GM23338 (cell line): Measurements from ENCODE around the gene CEND1. TPM values are rescaled to one million over a fixed set of nuclear protein-coding genes. Genes with fewer than 3 reads are reported as not detected.
A peak's percentile ranks its signal among the peaks of the same experiment; 100 is the strongest.

ENCODE experiments used
- ATAC-seq: fragments of 200-7000 bp; cut with Tn5 transposase; 3 replicates; pipeline ENCODE4 v1.9.1; 2020
- DNase-seq: peaks from one replicate; pipeline ENCODE4 v3.0.0-alpha.2; 2015; ENCODE audit warnings: low spot score
- H2AFZ ChIP-seq: fragments of 200-600 bp; sonication (generic); 2 replicates; pipeline ENCODE4 v1.8.0; 2016; ENCODE audit warnings: antibody characterized with exemption, mild to moderate bottlenecking, moderate library complexity
- H3F3A ChIP-seq: fragments of 200-600 bp; sonication (generic); replicated peaks from 2 replicates; pipeline ENCODE4 v1.8.0; 2017; ENCODE audit warnings: antibody characterized with exemption, mixed run types, low read depth
- H3K27ac ChIP-seq: fragments of 200-600 bp; sonication (generic); 2 replicates; pipeline ENCODE4 v1.6.1; 2016; ENCODE audit warnings: low read depth
- H3K27me3 ChIP-seq: fragments of 200-600 bp; sonication (generic); 2 replicates; pipeline ENCODE4 v1.8.0; 2016; ENCODE audit warnings: mild to moderate bottlenecking, mixed run types, moderate library complexity; ENCODE audit not compliant: insufficient read depth
- H3K36me3 ChIP-seq: fragments of 200-600 bp; sonication (generic); 2 replicates; pipeline ENCODE4 v1.8.0; 2016; ENCODE audit warnings: mild to moderate bottlenecking; ENCODE audit not compliant: insufficient read depth
- H3K4me1 ChIP-seq: fragments of 200-600 bp; sonication (generic); 2 replicates; pipeline ENCODE4 v1.8.0; 2016; ENCODE audit warnings: mild to moderate bottlenecking, moderate library complexity; ENCODE audit not compliant: insufficient read depth
- H3K4me2 ChIP-seq: fragments of 200-600 bp; sonication (generic); 2 replicates; pipeline ENCODE4 v1.7.1; 2017; ENCODE audit warnings: mixed run types
- H3K4me3 ChIP-seq: fragments of 200-600 bp; sonication (generic); 2 replicates; pipeline ENCODE4 v1.6.1; 2016; ENCODE audit warnings: mixed run types
- H3K79me2 ChIP-seq: fragments of 200-600 bp; sonication (generic); replicated peaks from 2 replicates; pipeline ENCODE4 v1.8.0; 2017; ENCODE audit warnings: mild to moderate bottlenecking; ENCODE audit not compliant: insufficient read depth
- H3K9me2 ChIP-seq: fragments of 200-600 bp; sonication (generic); 2 replicates; pipeline ENCODE4 v1.8.0; 2017; ENCODE audit not compliant: insufficient read depth
- H4K20me1 ChIP-seq: fragments of 200-600 bp; sonication (generic); replicated peaks from 2 replicates; pipeline ENCODE4 v1.8.0; 2017; ENCODE audit warnings: mild to moderate bottlenecking; ENCODE audit not compliant: insufficient read depth
- H3K27ac Mint-ChIP-seq: 2 replicates; pipeline ENCODE4 v1.8.0; 2020; ENCODE audit warnings: inconsistent platforms, mild to moderate bottlenecking, moderate library complexity, mixed read lengths
- H3K27me3 Mint-ChIP-seq: 3 replicates; pipeline ENCODE4 v1.8.0; 2022; ENCODE audit warnings: low read depth, mild to moderate bottlenecking, moderate library complexity, mixed read lengths, inconsistent platforms; ENCODE audit not compliant: insufficient read depth, poor library complexity
- H3K36me3 Mint-ChIP-seq: 3 replicates; pipeline ENCODE4 v1.8.0; 2021; ENCODE audit warnings: low read depth, mild to moderate bottlenecking, inconsistent platforms, moderate library complexity, mixed read lengths
- H3K4me1 Mint-ChIP-seq: 3 replicates; pipeline ENCODE4 v1.8.0; 2020; ENCODE audit warnings: mild to moderate bottlenecking, inconsistent platforms, mixed read lengths
- H3K4me3 Mint-ChIP-seq: 3 replicates; pipeline ENCODE4 v1.8.0; 2021; ENCODE audit warnings: moderate library complexity, mild to moderate bottlenecking, inconsistent platforms, mixed read lengths
- H3K9me3 Mint-ChIP-seq: 3 replicates; pipeline ENCODE4 v1.8.0; 2020; ENCODE audit warnings: moderate library complexity, mild to moderate bottlenecking, inconsistent platforms, mixed read lengths
- CREB1 ChIP-seq: fragments of 250-450 bp; sonication (Bioruptor Pico); IDR thresholded peaks from 2 replicates; pipeline ENCODE4 v1.5.0; 2020; ENCODE audit warnings: low read depth, mild to moderate bottlenecking, moderate library complexity
- CTCF ChIP-seq, 2 experiments: fragments of 200-600 bp in 1 of 2; sonication (generic) in 1 of 2; conservative IDR thresholded peaks; 2 replicates each; pipeline versions ENCODE4 v1.5.1 to v1.6.1; 2016 to 2017; ENCODE audit warnings: antibody characterized with exemption in 2 of 2, low read depth in 2 of 2, mild to moderate bottlenecking in 2 of 2, moderate library complexity in 1 of 2
- EZH2 ChIP-seq: fragments of 200-600 bp; sonication (generic); IDR thresholded peaks from one replicate; pipeline ENCODE4 v1.8.0; 2017; ENCODE audit warnings: antibody characterized with exemption, mild to moderate bottlenecking, low read depth; ENCODE audit not compliant: unreplicated experiment
- EZH2phosphoT487 ChIP-seq: fragments of 200-600 bp; sonication (generic); IDR thresholded peaks from one replicate; pipeline ENCODE4 v1.8.1; 2018; ENCODE audit warnings: antibody characterized with exemption; ENCODE audit not compliant: unreplicated experiment
- NANOG ChIP-seq: IDR thresholded peaks from 2 replicates; pipeline ENCODE4 v1.6.1; 2016; ENCODE audit warnings: antibody characterized with exemption, borderline replicate concordance
- POLR2AphosphoS5 ChIP-seq: IDR thresholded peaks from 2 replicates; pipeline ENCODE4 v1.6.1; 2016; ENCODE audit warnings: antibody characterized with exemption, low read depth
- STAT1 ChIP-seq: IDR thresholded peaks from one replicate; pipeline ENCODE4 v1.6.1; 2016; ENCODE audit warnings: antibody characterized with exemption; ENCODE audit not compliant: unreplicated experiment
- ZNF331 ChIP-seq: fragments of 250-450 bp; sonication (Bioruptor Pico); IDR thresholded peaks from 2 replicates; pipeline ENCODE4 v1.5.0; 2020; ENCODE audit warnings: low read depth, mild to moderate bottlenecking, moderate library complexity
- ZNF462 ChIP-seq: fragments of 250-450 bp; sonication (Bioruptor Pico); IDR thresholded peaks from 2 replicates; pipeline ENCODE4 v1.5.0; 2020; ENCODE audit warnings: mild to moderate bottlenecking, moderate library complexity
- polyA plus RNA-seq: library from polyadenylated mRNA; unstranded; fragments of >200 nt; fragmentation: Nextera tagmentation; extraction: Ambion mirVana; gene quantifications from 2 replicates; pipeline ENCODE4 v1.2.1, GENCODE V29; 2016
- total RNA-seq: library from RNA; depleted of rRNA; stranded (reverse); fragments of >200 nt; shearing (Covaris generic); gene quantifications from 2 replicates; pipeline ENCODE4 v1.2.3, GENCODE V29; 2014

CEND1 gene
- total and polyA plus RNA-seq, 2 experiments from 2014 or later: 4.8 to 5.5 TPM

DNA sequence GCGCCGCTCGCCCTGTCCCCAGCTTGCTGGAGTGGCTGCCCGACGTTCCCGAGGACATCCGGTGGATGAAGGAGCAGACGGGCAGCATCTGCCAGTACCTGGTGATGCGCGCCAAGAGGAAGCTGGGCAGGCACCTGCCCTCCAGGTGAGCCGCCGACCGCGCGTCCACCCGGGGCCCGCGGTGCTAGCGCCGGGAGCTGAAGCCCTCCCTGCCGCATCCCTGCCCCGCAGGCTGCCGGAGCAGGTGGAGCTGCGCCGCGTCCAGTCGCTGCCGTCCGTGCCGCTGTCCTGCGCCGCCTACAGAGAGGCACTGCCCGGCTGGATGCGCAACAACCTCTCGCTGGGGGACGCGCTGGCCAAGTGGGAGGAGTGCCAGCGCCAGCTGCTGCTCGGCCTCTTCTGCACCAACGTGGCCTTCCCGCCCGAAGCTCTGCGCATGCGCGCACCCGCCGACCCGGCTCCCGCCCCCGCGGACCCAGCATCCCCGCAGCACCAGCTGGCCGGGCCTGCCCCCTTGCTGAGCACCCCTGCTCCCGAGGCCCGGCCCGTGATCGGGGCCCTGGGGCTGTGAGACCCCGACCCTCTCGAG is 34.5 kb upstream of the CEND1 start:
- ATAC-seq: peak; percentile 1; the same call in 2 of the 3 replicates
- H3K27ac Mint-ChIP-seq: no peak overlapping the region
- Histone ChIP-seq H4K20me1 (peaks cover 17% of the 10 kb centered on the region), H3K36me3 (no peaks in the 10 kb centered on the region), H3K4me2 (no peak overlapping the region), H3K79me2 (0 out of 2 replicates have a peak, but pooled peaks cover 5% of the 10 kb centered on the region), H3K27me3 (peaks cover 6% of the 10 kb centered on the region; the same call in 1 of the 2 replicates), H3K27ac (no peak overlapping the region), H3K9me2 (no peaks in the 10 kb centered on the region), H3K4me1 (peaks cover 17% of the 10 kb centered on the region), H2AFZ (no peak overlapping the region), H3K4me3 (no peak overlapping the region), H3F3A (peaks cover 15% of the 10 kb centered on the region)
- no peak for DNase-seq
- H3K9me3 Mint-ChIP-seq: no peaks in the 10 kb centered on the region; the same call in 2 of the 3 replicates
- H3K27me3 Mint-ChIP-seq: peaks cover 41% of the 10 kb centered on the region
- H3K4me1 Mint-ChIP-seq: peaks cover 26% of the 10 kb centered on the region
- peak overlapping the region; percentile 65; the same call in 2 of the 3 replicates for H3K4me3 Mint-ChIP-seq
- no peak for TF ChIP-seq CREB1 (CRISPR knock-in tag)
- no peak for TF ChIP-seq ZNF462 (CRISPR knock-in tag)
- TF ChIP-seq EZH2phosphoT487: no peak
- TF ChIP-seq POLR2AphosphoS5: no peak
- TF ChIP-seq ZNF331 (CRISPR knock-in tag): no peak
- no peak for TF ChIP-seq CTCF (conservative IDR thresholded peaks at IDR 0.05; ENCODE audit: low read depth in 2 of 2)
- no peak for TF ChIP-seq STAT1
- no peak for TF ChIP-seq EZH2
- TF ChIP-seq NANOG: no peak
- H3K36me3 Mint-ChIP-seq: peaks cover 7% of the 10 kb centered on the region; the same call in 1 of the 3 replicates
